Measurements from ENCODE around the gene RABGAP1L.

GRCh38 chr1:174703309-174703708, 544.0 kb downstream of the RABGAP1L start:
- TF ChIP-seq EGR1 (IDR thresholded peaks at IDR 0.05; ENCODE audit: low read depth) = no peak
- TF ChIP-seq POLR2A (IDR thresholded peaks at IDR 0.05; ENCODE audit: borderline replicate concordance, extremely low read depth, insufficient read depth, insufficient read length) = no peak
- TF ChIP-seq CTCF (IDR thresholded peaks at IDR 0.05 in 2 of 3, conservative IDR thresholded peaks at IDR 0.05 in 1 of 3; ENCODE audit: borderline replicate concordance in 1 of 3, insufficient read depth in 1 of 3, low read depth in 2 of 3, low read length in 2 of 3) = no peak
- no peak for TF ChIP-seq EZH2phosphoT487 (IDR thresholded peaks at IDR 0.05; ENCODE audit: borderline replicate concordance)
- no peak for TF ChIP-seq TCF7L2 (IDR thresholded peaks at IDR 0.05; ENCODE audit: borderline replicate concordance, extremely low read depth, insufficient read depth, insufficient read length)
- no peak for TF ChIP-seq POLR2AphosphoS5 (IDR thresholded peaks at IDR 0.05; ENCODE audit: low read depth, low read length)
- TF ChIP-seq FOSL1 (IDR thresholded peaks at IDR 0.05; ENCODE audit: low read depth) = no peak

All from HCT116 (cell line).